ENCODE results near the gene TMCC1.

Gene TMCC1

DNA sequence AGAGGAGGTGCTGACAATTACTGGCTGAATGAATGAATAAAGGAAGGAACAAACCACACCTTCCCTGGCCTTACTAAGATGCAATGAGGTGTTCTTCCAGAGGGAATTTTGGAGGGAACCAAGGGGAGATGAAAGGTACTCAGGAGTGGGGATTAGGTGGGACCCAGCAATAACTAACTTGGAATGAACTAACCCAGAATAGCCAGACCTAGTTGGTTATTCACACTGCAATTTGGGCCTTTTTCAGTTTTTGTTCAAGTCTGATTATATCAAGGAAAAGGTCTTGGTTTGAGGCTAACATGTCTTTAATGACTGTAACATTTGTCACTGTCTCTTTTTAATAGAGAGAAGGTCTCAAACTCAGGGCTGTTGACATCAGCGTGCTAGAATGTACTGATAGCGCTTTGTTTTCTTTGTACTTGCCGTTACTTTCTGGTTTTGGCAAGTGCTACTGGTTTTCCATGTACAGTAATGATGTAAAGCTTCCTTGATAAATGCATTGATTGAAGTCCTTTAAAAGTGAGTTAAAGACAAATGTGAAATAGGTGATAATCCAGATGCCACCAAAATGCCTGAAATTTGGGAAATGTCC is 283.8 kb downstream of the TMCC1 start:
- peak; percentile 33 for DNase-seq (ENCODE audit: low read depth)

DNA sequence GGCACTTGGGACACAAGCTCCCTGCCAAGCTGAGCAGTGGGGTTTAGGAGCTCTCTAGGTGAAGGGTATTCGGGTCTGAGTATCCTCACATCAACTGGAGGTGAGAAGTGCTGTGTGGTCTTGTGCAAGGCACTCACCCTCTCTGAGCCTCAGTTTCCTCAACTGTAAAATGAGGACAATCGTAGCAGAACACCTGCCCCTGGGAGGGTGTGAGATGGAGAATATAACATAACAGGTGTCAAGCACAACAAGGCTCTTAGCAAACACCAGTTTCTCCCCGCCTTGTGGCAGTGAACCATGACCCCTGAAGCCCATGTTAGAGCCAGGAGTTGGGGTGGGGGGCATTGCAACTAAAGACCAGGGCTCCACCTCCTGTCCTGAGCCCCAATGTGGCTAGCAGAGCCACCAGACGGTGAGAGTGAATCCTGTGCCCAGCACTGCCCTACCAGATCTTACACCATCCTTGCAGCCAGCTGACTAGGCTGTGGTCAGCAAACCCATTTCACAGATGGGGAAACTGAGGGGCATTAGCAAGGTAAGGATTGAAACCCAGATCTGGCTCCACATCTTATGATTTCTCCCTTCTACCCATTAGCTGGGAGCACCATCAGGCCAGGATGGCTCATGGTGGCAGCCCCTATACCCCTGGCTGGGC is 284.4 kb downstream of the TMCC1 start:
- no peak for DNase-seq (ENCODE audit: low read depth)

DNA sequence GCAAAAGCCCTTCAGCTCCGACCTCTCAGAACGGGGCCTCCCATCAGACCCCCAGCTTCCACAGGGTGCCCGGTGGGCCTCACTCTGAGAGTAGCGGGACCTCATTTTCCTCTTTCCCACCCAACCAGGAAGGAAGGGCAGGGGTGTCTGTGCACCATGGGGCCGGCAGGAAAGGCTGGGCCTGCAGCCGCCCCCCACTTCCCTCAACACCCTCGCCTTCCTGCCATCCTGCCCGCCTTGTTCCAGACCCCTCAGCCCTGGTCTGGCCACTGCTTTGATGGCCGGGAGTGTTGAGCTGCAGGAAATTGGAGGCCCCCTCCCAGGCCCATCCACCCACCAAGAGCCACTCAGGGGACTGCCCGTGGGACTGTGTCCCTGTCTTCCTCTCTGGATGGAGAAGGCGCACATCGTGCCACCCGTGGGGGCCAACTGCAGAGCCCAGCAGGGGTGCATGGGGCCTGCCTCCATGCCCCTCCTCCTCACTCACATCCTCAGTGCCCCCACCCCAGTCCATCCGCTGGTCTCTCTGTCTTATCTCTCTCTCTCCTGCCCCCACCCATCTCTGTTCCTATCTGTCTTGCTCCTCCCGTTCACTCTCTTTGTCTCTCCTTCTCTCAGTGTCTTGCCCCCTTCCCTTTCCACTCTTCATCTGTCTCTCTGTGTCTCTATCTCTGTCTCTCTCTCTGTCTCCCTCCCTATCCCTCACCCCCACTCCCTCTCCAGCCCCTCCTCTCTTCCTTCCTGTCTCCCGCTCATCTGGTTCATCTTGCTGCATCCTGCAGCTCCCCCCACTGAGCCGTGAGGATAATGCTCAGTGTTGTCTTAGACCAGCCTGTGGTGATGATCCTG is 285.2 kb downstream of the TMCC1 start:
- peak; percentile 72 for DNase-seq (ENCODE audit: low read depth)

DNA sequence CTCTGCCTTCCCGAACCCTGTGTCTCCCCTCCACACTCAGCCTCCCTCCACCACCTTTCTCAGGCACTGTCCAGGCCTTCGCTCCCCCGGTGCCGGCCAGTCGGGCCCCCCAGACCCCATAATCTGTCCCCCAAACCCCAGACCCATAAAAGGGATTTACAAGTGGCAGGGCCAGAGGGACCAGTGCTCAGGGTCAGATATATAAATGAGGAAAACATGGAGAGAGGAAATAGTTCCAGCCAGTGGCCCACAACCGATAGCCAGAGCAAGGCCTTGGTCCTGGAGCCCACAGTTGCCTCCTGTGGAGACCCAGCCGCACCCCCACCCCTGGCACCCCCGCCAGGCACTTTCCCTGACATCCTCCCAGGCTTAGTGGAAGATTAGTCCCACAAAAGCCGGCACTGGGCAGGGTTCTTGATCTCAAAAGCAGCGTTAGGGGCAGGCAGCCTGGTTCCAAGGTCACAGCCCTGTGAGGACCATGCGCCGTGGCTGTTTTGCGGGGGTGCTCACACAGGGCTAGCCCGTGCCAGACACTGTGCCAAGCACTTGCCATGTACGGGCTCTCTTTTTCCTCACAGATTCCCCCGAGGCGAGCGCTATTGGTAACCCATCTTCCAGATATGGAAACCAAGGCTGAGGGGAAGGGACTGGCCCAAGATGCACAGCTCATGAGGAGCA is 286.0 kb downstream of the TMCC1 start:
- no peak for DNase-seq (ENCODE audit: low read depth)

DNA sequence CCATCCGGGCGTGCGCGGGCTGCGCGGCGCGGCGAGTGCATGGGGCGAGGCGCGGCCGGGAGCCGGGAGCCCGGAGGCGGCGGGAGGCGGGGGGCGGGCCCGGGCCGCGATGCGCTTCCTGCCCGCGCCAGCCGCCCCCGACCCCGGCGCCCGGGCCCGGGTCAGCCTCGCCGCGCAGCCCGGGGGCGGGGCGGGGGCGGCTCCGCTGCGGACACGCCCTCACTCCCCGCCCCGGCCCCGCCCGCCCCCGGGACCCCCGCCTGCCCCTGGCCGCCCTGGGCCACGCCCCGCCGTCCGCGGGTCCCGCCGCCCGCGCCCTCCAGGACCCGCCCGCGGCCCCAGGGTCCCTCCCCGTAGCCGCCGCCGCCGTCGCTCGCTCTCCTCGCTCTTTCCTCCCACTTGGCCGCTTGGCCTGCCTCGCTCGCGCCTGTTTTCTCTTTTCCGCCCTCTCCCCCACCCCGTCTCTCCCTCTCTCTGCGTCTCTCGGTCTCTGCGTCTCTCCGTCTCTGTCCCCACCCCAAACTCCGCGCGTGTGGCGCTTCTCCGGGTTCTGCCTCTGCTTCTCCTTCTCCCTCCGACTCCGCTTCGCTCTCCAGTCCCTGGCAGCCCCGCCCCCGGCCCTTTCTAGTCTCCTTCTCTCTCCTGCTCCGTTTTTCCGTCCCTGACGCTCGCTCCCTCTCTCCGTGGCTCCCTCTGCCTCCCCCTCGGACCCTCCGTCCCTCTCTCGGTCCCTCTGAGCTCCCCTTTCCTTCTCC is 286.7 kb downstream of the TMCC1 start, which contains the start of gene PLXND1:
TSS of gene PLXND1 (minus strand) at position 41 of the 755 bp plus-strand sequence. CDS start at position 4, 37 bp downstream.
- peak; percentile 58 for DNase-seq (ENCODE audit: low read depth)

DNA sequence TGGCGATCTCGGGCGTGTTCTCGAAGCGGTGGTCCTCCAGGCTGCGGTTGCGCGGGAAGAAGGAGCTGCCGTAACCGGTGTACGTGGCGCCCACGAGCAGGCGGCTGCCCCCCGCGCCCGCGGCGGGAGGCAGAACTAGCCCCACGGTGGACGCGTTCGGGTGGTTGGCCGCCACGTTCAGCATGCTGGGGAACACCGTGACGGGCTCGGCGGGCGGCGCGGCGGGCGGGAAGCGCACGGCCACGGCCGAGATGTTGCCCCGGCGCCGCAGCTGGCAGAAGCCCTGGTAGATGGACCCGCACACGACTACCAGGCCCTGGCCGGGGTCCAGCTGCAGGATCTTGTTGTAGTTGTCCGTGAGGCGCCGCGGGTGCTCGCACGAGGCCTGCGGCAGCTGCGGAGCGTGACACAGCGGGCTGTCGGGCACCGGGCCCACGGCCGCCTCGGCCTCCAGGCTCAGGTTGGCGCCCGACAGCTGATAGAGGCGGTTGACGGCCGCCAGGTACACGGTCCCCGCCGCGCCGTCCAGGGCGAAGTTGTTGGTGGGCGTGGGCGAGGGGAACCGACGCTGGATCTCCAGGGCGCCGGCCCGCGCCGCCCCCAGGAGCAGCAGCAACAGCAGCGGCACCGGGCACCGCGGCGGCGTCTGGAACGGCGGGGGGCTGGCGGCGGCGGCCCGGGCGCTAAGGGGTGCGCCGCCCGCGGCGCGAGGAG is 287.4 kb downstream of the TMCC1 start:
- peak; percentile 54 for DNase-seq (ENCODE audit: low read depth)

DNA sequence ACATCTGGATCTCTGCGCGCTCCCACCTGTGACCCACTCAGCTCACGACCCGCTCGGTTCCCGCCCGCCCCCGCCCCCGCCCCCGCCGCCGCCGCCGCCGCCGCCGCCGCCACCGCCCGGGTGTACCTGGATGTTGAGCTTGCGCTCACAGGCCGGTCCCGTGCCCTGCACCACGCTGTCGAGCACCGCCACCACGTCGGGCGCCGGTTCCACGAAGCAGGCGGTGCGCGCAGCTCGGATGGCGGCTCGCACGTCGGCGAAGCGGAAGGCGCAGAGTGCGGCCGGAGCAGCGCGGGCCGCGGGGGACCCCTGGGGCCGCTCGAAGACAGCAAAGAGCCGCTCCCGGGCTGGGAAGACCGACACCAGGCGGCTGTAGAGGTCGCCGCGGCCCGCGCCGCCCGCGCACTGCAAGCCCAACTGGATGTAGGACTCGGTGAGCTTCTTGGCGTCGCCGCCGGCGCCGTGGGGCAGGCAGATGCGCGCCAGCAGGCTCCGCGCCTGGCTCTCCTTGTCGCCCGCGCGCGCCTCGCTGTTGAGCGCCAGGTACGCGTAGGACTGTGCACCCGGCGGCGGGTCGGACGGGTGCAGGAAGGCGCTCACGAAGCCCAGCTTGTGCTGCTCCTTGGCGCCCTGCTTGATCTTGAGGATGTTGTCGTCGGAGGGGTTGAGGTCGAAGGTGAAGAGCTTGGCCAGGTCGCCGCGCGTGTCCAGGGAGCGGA is 288.1 kb downstream of the TMCC1 start:
- DNase-seq (ENCODE audit: low read depth) = peak; percentile 50

DNA sequence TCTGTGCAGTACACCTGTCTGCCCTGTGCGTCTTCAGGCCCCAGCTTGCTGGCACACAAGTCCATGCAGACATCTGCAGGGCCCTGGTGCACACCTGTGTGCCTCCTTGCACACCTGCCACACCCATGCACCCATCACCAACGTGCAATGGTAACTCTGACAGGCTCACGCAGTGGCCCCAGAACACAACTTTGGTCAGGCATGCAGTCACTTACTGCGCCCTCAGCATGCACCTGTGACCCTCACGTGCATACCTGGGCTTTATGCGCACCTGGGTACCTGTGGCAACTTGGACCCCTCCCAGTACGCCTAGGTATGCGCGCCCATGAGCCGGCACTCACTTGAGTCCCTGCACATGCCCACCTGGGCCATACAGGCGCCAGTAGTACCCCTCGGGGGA is 288.7 kb downstream of the TMCC1 start:
- DNase-seq (ENCODE audit: low read depth) = no peak

DNA sequence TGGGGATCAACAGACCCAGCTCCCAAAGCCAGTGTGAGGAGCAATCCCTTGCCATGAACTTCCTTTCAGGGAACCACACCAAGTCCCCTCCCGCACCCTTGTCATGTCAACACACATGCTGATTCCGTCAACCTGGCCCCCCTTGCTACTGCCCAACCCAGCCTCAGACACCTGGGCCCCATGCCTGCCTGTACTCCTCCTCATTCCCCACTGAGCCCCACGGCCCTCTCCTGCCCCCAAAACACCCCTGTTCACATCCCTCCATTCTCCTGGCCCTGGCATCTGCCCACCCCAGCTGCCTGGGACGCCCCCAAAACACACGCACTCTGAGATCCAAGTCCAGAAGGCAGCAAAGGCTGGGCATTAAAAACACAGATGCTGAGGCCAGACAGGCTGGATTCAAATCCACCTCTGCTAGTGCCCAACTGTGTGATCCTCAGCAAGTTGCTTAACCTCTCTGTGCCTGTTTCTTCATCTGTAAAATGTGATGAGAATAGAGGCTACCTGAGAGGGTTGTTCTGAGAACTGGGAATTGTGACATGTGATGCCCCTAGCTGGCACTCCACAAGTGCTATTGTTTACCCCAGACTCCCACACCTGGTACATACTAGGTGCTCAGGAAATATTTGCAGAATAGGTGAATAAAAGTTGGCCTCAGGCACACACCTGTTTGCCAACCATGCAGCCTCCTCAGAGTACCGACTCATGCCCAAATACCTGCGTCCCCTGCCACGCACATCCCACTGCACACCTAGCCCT is 289.3 kb downstream of the TMCC1 start:
- DNase-seq (ENCODE audit: low read depth) = no peak

DNA sequence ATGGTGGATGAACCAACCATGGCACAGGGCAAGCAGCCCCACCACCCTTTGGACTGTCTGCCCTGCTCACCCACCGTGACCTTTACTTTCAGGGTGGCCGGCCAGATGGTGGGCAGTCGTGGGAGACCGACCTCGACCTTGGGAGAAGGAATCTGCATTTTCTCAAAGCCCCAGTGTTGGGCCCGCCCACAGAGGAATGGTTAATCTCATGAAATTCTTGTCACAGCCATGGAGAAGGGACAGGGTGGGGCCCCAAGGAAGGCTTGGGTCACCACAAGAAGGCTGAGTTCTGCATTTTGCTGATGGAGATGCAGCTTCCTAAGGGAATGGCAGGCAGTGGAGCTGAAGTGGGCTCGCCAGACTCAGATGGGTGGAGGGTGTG is 290.0 kb downstream of the TMCC1 start:
- no peak for DNase-seq (ENCODE audit: low read depth)

DNA sequence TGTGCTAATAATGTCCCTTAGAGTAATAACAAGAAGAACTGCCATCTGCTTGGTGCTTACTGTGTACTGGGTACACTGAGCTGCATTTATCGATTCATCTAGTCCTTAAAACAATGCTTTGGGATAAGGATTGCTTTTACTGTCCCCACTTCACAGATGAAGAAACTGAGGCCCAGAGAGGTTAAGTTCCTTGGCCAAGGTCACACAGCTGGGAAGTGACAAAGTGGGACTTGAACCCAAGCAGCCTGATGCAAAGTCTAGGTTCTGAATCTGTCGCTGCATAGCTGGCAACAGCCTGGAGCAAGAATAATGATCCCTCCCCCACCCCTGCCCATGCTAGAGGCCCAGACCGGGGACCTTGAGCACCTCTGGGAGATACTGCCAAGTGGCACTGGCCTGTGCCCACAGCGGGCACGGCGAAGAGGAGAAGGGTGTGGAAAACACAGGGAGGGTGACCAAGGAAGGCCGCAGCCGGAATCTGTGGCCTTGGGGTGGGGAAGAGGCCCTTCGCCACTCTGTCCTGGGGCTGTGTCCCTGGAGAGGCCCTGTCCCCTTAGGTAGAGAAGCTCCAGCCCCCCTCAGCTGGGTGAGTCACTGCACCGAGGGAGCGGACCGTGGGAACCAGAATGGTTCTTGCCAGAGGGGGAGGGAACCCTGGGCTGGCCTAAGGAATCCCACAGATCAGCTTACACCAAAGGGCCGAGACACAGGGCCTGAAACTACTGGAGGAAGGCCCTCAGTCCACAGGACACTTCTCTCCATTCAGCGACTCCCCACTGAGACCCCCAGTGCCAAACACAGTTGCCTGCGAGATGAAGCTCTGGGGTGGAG is 290.6 kb downstream of the TMCC1 start:
- peak; percentile 88 for DNase-seq (ENCODE audit: low read depth)

DNA sequence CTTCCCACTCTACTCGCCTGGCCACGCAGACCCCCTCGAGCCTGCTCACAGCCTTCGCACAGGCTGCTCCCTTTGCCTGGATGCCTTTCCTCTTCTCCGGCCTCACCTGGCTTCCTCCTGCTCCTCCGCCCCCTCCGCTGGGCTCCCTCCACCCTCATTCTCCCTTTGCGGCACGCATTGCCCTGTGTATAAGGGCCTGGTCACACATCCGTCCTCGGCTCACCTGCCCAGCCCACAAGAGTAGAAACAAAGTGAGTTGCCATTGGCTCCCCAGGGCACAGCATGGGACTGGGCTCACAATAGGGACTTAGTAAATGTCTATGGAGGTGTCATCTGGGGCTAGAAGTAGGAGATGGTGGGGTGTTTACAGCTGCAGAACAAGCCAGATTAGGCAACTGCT is 291.2 kb downstream of the TMCC1 start:
- DNase-seq (ENCODE audit: low read depth) = no peak

DNA sequence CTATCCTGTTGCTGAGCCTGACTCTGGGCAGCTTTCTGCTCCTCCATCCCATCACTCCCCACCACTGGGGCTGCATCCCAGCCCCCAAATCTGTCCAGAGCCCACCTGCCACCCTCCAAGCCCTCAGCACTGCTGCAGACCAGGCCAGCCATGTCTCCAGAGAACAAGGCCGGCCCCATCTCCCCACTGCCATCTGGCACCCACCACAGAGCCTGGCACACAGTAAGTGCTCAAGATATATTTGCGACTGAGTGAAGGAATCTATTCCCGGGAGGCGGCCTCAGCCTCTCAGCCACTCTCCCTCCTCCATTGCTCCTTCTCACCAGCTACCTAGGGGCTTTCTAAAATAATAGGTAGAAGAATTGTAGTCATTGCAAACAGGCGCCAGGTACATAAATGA is 291.8 kb downstream of the TMCC1 start:
- no peak for DNase-seq (ENCODE audit: low read depth)

DNA sequence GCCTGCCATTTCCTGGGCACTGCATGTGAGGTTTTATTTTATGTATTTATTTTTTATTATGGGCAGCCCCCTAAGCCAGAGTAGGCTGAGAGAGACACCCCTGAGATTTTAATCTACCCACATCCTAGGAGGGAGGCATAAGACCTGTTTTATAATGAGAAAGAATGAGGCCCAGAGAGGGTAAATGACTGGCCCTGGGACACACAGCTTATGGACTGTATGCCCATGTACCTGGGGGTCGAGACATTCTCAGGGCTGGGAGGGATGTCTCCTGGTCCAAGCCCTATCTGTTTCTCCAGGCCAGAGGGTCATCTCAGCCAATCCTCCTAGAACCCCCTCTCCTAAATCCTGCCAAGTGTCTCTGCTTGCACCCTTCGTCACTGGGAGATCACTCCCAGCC is 293.2 kb downstream of the TMCC1 start:
- DNase-seq (ENCODE audit: low read depth) = no peak

DNA sequence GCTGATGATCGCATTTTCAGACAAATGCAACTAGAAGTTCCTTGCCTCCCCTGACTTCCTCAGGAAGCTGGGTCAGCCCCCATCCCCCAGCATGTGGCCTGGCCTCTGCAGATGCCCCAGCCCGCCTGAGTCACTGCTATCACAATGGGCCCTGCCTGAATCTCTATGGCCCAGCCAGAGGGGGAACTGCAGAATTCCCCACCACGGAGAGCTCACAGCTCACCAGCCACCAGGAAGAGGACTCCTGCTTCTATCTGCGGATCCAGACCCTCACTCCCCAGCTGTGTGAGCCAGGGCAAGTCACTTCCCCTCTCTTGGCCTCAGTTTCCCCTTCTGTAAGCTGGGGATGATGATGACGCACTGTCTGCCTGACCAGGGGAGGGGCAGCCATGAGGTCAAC is 293.9 kb downstream of the TMCC1 start:
- peak; percentile 86 for DNase-seq (ENCODE audit: low read depth)

DNA sequence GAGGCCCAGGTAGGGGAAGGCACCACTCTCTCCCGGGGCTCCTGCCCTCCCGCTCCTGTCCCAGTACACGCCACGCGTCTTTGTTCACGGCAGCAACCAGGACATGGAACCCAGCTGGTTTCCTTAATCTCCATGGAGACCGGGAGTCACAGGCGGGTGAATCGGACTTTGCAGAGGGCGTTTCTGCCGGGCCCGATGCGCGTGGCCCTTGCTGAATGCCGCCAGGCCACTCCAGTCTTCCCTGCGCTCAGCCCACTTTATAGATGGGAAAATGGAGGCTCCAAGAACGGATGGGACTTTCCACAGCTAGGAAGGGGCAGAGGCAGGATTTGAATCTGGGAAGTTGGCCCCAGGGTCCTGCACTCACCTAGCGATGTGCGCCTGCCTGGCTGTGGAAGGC is 294.4 kb downstream of the TMCC1 start:
- no peak for DNase-seq (ENCODE audit: low read depth)

DNA sequence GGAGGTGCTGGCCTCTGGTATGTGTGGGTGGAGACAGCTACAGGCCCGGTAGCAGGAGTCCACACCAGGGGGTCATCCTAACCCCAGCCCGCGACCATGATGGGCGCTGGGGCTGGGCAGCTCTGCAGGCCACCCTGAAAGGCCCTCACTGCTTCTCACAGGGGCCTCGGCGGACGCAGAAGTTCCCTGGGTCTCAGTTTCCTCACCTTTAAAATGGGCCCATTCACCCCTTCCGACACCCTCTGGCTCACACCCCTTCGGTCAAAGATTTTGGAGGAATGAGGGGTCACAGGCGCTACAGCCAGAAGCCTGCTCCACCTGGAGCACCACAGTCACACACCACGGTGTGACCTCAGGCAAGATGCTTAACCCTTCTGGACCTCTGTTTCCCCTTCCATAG is 295.0 kb downstream of the TMCC1 start:
- DNase-seq (ENCODE audit: low read depth) = no peak

DNA sequence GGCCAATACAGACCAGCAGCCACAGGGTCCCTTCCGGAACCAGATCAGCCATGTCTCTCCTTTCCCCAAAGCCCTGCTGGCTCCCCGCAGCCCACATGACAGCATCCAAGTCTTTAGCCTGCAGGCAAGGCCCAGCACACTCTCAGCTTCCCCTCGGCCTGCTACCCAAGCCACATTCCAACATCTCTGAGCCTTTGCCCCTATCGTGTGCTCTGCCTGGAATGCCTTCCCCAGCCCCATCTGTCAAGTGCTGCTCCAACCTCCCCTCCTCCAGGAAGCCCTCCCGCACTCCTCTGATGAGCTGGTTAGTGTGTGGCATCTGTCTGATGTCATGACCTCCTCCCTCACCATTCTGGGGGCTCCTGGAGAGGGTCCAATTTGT is 295.5 kb downstream of the TMCC1 start:
- DNase-seq (ENCODE audit: low read depth) = peak; percentile 51

Measured in ELR (cell line).